Adrenal gland (tissue), 12 donors: ENCODE results near the gene COL2A1. TPM values are rescaled to one million over a fixed set of nuclear protein-coding genes. Genes with fewer than 3 reads are reported as not detected.

ENCODE experiments used
- DNase-seq, 7 donors: peaks; one replicate each; pipeline ENCODE4 v3.0.0-alpha.2; 2019 to 2020
- H3K27ac ChIP-seq, 5 donors: fragments of 200-600 bp; sonication (generic) in 4 of 5; 1 replicate in 3 of 5; 2 replicates in 2 of 5; pipeline versions ENCODE4 v1.5.1 to v1.8.0; 2016 to 2020; ENCODE audit warnings: mild to moderate bottlenecking in 1 of 5
- H3K27me3 ChIP-seq: fragments of 200-600 bp; 2 replicates; pipeline ENCODE4 v1.8.0; 2021
- H3K36me3 ChIP-seq, 2 donors: fragments of 200-600 bp; replicated peaks in 1 of 2; 1 replicate in 1 of 2; 2 replicates in 1 of 2; pipeline versions ENCODE4 v1.5.1 to v1.8.0; 2018 to 2022
- H3K4me1 ChIP-seq, 2 donors: fragments of 200-600 bp; replicated peaks in 1 of 2; 1 replicate in 1 of 2; 2 replicates in 1 of 2; pipeline versions ENCODE4 v1.5.1 to v1.8.0; 2018 to 2021
- H3K4me3 ChIP-seq, 4 donors: fragments of 200-600 bp; sonication (generic) in 3 of 4; one replicate each; pipeline ENCODE4 v1.5.1; 2016 to 2018
- H3K9me3 ChIP-seq, 3 donors: fragments of 200-600 bp; sonication (generic) in 1 of 3; replicated peaks in 1 of 3; 1 replicate in 2 of 3; 2 replicates in 1 of 3; pipeline versions ENCODE4 v1.5.1 to v1.8.0; 2016 to 2021
- POLR2A ChIP-seq, 2 donors: fragments of 450-650 bp; IDR thresholded peaks; one replicate each; pipeline ENCODE4 v1.6.1; 2017; ENCODE audit warnings: antibody characterized with exemption in 2 of 2, mild to moderate bottlenecking in 2 of 2, moderate library complexity in 1 of 2
- whole genome bisulfite sequencing, 4 donors: extraction: QIAGEN DNeasy Blood & Tissue Kit in 2 of 4; methylation state at CpG; one replicate each; pipeline versions ENCODE4 v1.1.5 to v1.1.7; 2013 to 2017; 5-methylcytosine and 5-hydroxymethylcytosine counted together
- intact Hi-C, 2 donors: fragments of 100-400 bp; cut with DNase I; formaldehyde crosslinking; loops; one replicate each; pipeline versions ENCODE4 v1.14.1 to v1.15.0; 2022 to 2023
- polyA plus RNA-seq, 3 donors: library from polyadenylated mRNA; stranded (reverse); fragments of 200-250 nt in 2 of 3; fragments of 350-450 nt in 1 of 3; fragmentation: Illumina TruSeq in 1 of 3; extraction: RNeasy Lipid Tissue Mini Kit (QIAGEN cat#74804) in 1 of 3; gene quantifications; one replicate each; pipeline ENCODE4 v1.2.3, GENCODE V29; 2013 to 2014
- total RNA-seq, 9 donors: library from RNA; depleted of rRNA in 4 of 9; stranded (reverse); fragments of >200 nt in 4 of 9; fragments of 120-200 nt in 1 of 9; fragmentation: NEBNext Ultra II Directional in 1 of 9; extraction: Animal tissue kit (Norgen Biotek cat#: 25700) in 1 of 9; gene quantifications; one replicate each; pipeline versions ENCODE4 v1.1.0 to v1.2.4, GENCODE V29; 2013 to 2023
- TF ChIP-seq, protein P1 (sequence below), 6 experiments: fragments of 450-650 bp in 4 of 6; fragments of 200-600 bp in 2 of 6; sonication (generic) in 1 of 6; IDR thresholded peaks; 1 replicate in 5 of 6; 2 replicates in 1 of 6; pipeline versions ENCODE4 v1.5.1 to v1.8.0; 2016 to 2021; ENCODE audit warnings: antibody characterized with exemption in 6 of 6, mild to moderate bottlenecking in 2 of 6, moderate library complexity in 1 of 6
- donor health status: healthy with polysubstance abuse.
- donor health status: Bipolar disorder and iron deficiency.
- donor health status: DM: yes; HTN: yes; CAD: no.
- donor health status: DM: no; HTN: no; CAD: no.
- donor health status: DM: no; HTN: no; CAD: no.
- donor health status: DM: yes; HTN: yes; CAD: no.

Gene COL2A1
- total and polyA plus RNA-seq, 12 donors: 0.07 to 18.2 (median 0.25) TPM; not detected in 3

DNA sequence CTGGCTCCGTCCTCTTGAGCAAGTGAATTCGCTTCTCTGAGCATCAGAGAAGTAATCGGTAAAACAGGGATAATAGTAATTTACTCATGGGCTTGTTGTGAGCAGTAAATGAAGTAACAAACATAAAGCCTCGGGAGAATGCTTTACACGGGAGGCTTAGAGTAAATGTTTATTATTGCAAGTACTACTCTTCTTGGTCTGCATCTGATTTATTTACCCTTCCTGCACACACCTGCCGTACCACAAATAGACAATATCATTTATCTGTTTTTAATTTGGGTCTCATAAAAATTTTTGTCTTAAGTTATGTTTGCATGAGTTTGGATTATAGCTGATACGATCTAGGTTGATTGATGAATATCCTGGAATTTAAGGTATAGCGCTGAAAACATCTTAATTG, 7.8 kb upstream of the COL2A1 start:
- peaks cover 8% of the 10 kb centered on the region for H3K27me3 ChIP-seq
- no peak overlapping the region for H3K27ac ChIP-seq
- no peaks in the 10 kb centered on the region for H3K4me1 ChIP-seq
- H3K36me3 ChIP-seq: no peaks in the 10 kb centered on the region
- TF ChIP-seq POLR2A (IDR thresholded peaks at IDR 0.05): no peak
- TF ChIP-seq, protein P1, sequence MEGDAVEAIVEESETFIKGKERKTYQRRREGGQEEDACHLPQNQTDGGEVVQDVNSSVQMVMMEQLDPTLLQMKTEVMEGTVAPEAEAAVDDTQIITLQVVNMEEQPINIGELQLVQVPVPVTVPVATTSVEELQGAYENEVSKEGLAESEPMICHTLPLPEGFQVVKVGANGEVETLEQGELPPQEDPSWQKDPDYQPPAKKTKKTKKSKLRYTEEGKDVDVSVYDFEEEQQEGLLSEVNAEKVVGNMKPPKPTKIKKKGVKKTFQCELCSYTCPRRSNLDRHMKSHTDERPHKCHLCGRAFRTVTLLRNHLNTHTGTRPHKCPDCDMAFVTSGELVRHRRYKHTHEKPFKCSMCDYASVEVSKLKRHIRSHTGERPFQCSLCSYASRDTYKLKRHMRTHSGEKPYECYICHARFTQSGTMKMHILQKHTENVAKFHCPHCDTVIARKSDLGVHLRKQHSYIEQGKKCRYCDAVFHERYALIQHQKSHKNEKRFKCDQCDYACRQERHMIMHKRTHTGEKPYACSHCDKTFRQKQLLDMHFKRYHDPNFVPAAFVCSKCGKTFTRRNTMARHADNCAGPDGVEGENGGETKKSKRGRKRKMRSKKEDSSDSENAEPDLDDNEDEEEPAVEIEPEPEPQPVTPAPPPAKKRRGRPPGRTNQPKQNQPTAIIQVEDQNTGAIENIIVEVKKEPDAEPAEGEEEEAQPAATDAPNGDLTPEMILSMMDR (IDR thresholded peaks at IDR 0.05): no peak
- no peaks in the 10 kb centered on the region for H3K9me3 ChIP-seq
- intact Hi-C loops: no loop called here
- WGBS, 4 donors: 72 to 77% (median 75%) methylated on average over 8 of the region's 8 CpGs
- DNase-seq: no peak
- no peak overlapping the region for H3K4me3 ChIP-seq

DNA sequence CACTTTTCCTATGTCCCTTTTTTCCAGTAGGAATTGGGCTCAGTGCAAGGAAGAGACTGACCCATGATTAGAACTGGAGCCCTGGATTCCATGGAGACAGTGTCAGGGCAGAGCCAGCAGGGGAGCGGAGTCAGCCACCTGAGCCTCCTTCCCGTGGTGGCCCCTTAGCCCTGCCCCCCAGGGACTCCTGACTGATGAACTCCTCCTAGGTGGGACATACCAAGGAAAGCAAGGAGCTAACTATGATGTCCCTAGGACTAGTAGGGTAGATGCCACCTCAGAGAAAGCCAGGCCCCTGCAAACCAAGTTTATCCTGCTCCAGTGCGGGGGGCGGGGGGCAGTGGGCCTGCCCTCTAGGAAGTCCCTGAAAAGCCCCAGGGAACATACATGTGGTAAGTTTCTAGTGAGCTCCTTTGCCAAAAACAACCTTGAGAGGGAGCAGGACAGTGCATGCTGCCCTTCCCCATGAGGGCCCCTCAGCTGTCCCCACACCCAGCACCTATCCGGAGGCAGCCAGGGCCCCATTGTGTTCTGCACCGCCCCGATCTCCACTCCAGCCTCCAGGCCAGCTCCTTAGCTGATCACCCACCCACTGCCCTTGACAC, 6.2 kb upstream of the COL2A1 start:
- no peaks in the 10 kb centered on the region for H3K4me1 ChIP-seq
- H3K9me3 ChIP-seq: no peaks in the 10 kb centered on the region
- no peaks in the 10 kb centered on the region for H3K36me3 ChIP-seq
- intact Hi-C loops: no loop called here
- H3K27ac ChIP-seq: no peak overlapping the region
- no peak for TF ChIP-seq POLR2A (IDR thresholded peaks at IDR 0.05)
- TF ChIP-seq, protein P1 (IDR thresholded peaks at IDR 0.05): no peak
- WGBS, 4 donors: 59 to 79% (median 73%) methylated on average over 3 to 7 of the region's 7 CpGs
- no peak overlapping the region for H3K4me3 ChIP-seq
- DNase-seq: no peak
- H3K27me3 ChIP-seq: peaks cover 17% of the 10 kb centered on the region

GRCh38 chr12:48009471-48009870, 5.2 kb upstream of the COL2A1 start:
- intact Hi-C loops: no loop called here
- H3K27ac ChIP-seq: no peak overlapping the region
- no peaks in the 10 kb centered on the region for H3K9me3 ChIP-seq
- no peak for TF ChIP-seq POLR2A (IDR thresholded peaks at IDR 0.05)
- TF ChIP-seq, protein P1 (IDR thresholded peaks at IDR 0.05): no peak
- H3K4me3 ChIP-seq: no peak overlapping the region
- WGBS, 4 donors: 52 to 73% (median 58%) methylated on average over 1 of the region's 1 CpG
- no peak for DNase-seq
- H3K4me1 ChIP-seq: peaks cover 3% of the 10 kb centered on the region in 2 donors
- H3K36me3 ChIP-seq: no peaks in the 10 kb centered on the region
- H3K27me3 ChIP-seq: peaks cover 27% of the 10 kb centered on the region

GRCh38 chr12:48008950-48009349, 4.7 kb upstream of the COL2A1 start:
- Histone ChIP-seq H3K4me3 (no peak overlapping the region), H3K4me1 (peaks cover 7 to 8% of the 10 kb centered on the region in 2 donors), H3K27ac (no peak overlapping the region), H3K36me3 (no peaks in the 10 kb centered on the region), H3K27me3 (peaks cover 32% of the 10 kb centered on the region), H3K9me3 (no peaks in the 10 kb centered on the region)
- intact Hi-C loops: no loop called here
- no peak for TF ChIP-seq POLR2A (IDR thresholded peaks at IDR 0.05)
- TF ChIP-seq, protein P1 (IDR thresholded peaks at IDR 0.05): no peak
- WGBS, 4 donors: 81 to 89% (median 85%) methylated on average over 4 of the region's 4 CpGs
- DNase-seq: no peak
